Neural progenitor cell (in vitro differentiated cells): ENCODE data around the gene FAAP100. TPM values are rescaled to one million over a fixed set of nuclear protein-coding genes. Genes with fewer than 3 reads are reported as not detected.

ENCODE experiments used
- DNase-seq: peaks from one replicate; pipeline ENCODE4 v3.0.0-alpha.2; 2016; ENCODE audit warnings: low spot score
- H2AFZ ChIP-seq: fragments of 200-600 bp; sonication (generic); replicated peaks from 2 replicates; pipeline ENCODE4 v1.6.1; 2016; ENCODE audit warnings: antibody characterized with exemption
- H3F3A ChIP-seq: fragments of 200-600 bp; sonication (generic); 2 replicates; pipeline ENCODE4 v1.6.1; 2016; ENCODE audit warnings: antibody characterized with exemption, low read depth
- H3K27ac ChIP-seq: fragments of 200-600 bp; sonication (generic); 2 replicates; pipeline ENCODE4 v1.5.1; 2016; ENCODE audit warnings: mild to moderate bottlenecking
- H3K27me3 ChIP-seq: fragments of 200-600 bp; sonication (generic); 2 replicates; pipeline ENCODE4 v1.6.1; 2016; ENCODE audit warnings: mild to moderate bottlenecking, moderate library complexity
- H3K36me3 ChIP-seq: fragments of 200-600 bp; sonication (generic); 2 replicates; pipeline ENCODE4 v1.5.1; 2016
- H3K4me1 ChIP-seq: fragments of 200-600 bp; sonication (generic); 2 replicates; pipeline ENCODE4 v1.6.1; 2016; ENCODE audit warnings: mixed run types
- H3K4me2 ChIP-seq: fragments of 200-600 bp; sonication (generic); 2 replicates; pipeline ENCODE4 v1.6.1; 2016
- H3K4me3 ChIP-seq: fragments of 200-600 bp; sonication (generic); 2 replicates; pipeline ENCODE4 v1.5.1; 2016
- H3K79me2 ChIP-seq: fragments of 200-600 bp; sonication (generic); 2 replicates; pipeline ENCODE4 v1.6.1; 2016; ENCODE audit warnings: low read depth
- H3K9ac ChIP-seq: fragments of 200-600 bp; sonication (generic); 2 replicates; pipeline ENCODE4 v1.6.1; 2016
- H3K9me3 ChIP-seq: fragments of 200-600 bp; sonication (generic); 2 replicates; pipeline ENCODE4 v1.5.1; 2016; ENCODE audit warnings: low read depth
- H4K20me1 ChIP-seq: fragments of 200-600 bp; sonication (generic); 2 replicates; pipeline ENCODE4 v1.6.1; 2016; ENCODE audit warnings: low read depth
- H3K27ac Mint-ChIP-seq: 3 replicates; pipeline ENCODE4 v1.8.0; 2021; ENCODE audit warnings: mixed read lengths
- H3K27me3 Mint-ChIP-seq: 2 replicates; pipeline ENCODE4 v1.8.0; 2022; ENCODE audit warnings: low read depth, mild to moderate bottlenecking, inconsistent platforms, moderate library complexity, mixed read lengths; ENCODE audit not compliant: insufficient read depth
- H3K36me3 Mint-ChIP-seq: 3 replicates; pipeline ENCODE4 v1.8.0; 2021; ENCODE audit warnings: mixed read lengths
- H3K4me1 Mint-ChIP-seq: 3 replicates; pipeline ENCODE4 v1.8.0; 2021; ENCODE audit warnings: mixed read lengths
- H3K4me3 Mint-ChIP-seq: 3 replicates; pipeline ENCODE4 v1.8.0; 2021; ENCODE audit warnings: mild to moderate bottlenecking, moderate library complexity, mixed read lengths
- H3K9me3 Mint-ChIP-seq: 3 replicates; pipeline ENCODE4 v1.8.0; 2020; ENCODE audit warnings: mixed read lengths
- EZH2 ChIP-seq: fragments of 200-600 bp; sonication (generic); IDR thresholded peaks from 2 replicates; pipeline ENCODE4 v1.6.1; 2017; ENCODE audit warnings: antibody characterized with exemption, mild to moderate bottlenecking, moderate library complexity
- EZH2phosphoT487 ChIP-seq: fragments of 200-600 bp; sonication (generic); IDR thresholded peaks from 2 replicates; pipeline ENCODE4 v1.6.1; 2017; ENCODE audit warnings: antibody characterized with exemption
- total RNA-seq: library from RNA; depleted of rRNA; stranded (reverse); fragments of >200 nt; gene quantifications from 2 replicates; pipeline ENCODE4 v1.2.3, GENCODE V29; 2015; ENCODE audit warnings: low replicate concordance
- TF ChIP-seq, protein P1 (sequence below): fragments of 200-600 bp; sonication (generic); IDR thresholded peaks from 2 replicates; pipeline ENCODE4 v1.5.1; 2017; ENCODE audit warnings: antibody characterized with exemption, mild to moderate bottlenecking

FAAP100 gene
- total RNA-seq, 1 donor from 2014 or later, result 9.7 TPM

DNA sequence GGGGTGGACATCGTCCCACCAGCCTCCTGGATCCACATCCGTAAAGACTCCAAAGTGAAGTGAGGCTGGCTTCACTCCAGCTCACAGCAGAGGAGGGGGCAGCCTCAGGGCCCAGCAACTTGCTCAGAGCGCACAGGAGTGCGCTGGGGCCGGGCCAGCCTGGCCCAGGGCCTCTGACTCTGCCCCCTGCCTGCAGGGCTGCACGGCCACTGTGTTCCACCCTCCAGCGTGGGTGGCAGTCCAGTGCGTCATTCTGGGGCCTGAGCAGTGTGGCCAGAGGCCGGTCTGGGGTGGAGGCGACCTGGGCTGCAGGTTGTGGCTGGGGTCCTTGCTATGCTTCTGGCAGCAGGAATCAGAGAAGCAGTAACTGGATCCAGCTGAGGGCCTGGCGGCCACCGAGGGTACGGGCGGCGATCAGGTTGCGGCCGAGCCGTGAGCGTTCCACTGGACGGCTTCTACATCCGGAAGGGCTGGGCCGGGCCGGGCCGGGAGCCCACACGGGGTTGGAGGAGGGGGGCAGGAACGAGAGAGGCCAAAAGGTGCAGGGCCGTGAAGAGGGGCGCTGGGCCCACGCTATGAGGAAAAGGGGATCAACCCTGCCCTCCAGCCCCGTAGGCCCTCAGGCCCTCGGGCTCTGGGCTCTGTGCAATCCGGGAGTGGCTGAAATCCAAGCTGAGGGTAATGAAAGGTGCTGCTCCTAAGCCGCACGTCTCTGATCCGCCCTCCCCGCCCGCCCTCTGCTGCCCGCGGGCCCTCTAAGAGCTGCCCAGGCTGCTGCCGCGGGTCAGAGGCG lies 24.4 kb downstream of the FAAP100 start, which contains the start of gene FSCN2:
FSCN2 (plus strand) TSS at position 787 of the 793 bp plus-strand sequence. CDS start 155 bp downstream, outside the sequence.
- H3K4me1 Mint-ChIP-seq, result peaks cover 6% of the 10 kb centered on the region
- peaks cover 4% of the 10 kb centered on the region for H3K27me3 Mint-ChIP-seq
- DNase-seq, result no peak
- H3K36me3 Mint-ChIP-seq, result no peaks in the 10 kb centered on the region
- H3K79me2 ChIP-seq, result no peaks in the 10 kb centered on the region
- TF ChIP-seq, protein P1, sequence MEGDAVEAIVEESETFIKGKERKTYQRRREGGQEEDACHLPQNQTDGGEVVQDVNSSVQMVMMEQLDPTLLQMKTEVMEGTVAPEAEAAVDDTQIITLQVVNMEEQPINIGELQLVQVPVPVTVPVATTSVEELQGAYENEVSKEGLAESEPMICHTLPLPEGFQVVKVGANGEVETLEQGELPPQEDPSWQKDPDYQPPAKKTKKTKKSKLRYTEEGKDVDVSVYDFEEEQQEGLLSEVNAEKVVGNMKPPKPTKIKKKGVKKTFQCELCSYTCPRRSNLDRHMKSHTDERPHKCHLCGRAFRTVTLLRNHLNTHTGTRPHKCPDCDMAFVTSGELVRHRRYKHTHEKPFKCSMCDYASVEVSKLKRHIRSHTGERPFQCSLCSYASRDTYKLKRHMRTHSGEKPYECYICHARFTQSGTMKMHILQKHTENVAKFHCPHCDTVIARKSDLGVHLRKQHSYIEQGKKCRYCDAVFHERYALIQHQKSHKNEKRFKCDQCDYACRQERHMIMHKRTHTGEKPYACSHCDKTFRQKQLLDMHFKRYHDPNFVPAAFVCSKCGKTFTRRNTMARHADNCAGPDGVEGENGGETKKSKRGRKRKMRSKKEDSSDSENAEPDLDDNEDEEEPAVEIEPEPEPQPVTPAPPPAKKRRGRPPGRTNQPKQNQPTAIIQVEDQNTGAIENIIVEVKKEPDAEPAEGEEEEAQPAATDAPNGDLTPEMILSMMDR, result no peak
- TF ChIP-seq EZH2phosphoT487, result no peak
- no peak for TF ChIP-seq EZH2
- H4K20me1 ChIP-seq, result no peaks in the 10 kb centered on the region
- H3K27me3 ChIP-seq, result peaks cover 8% of the 10 kb centered on the region
- no peak within 1 kb of the TSS for H3K9ac ChIP-seq
- no peak within 1 kb of the TSS for H3K4me3 Mint-ChIP-seq
- peaks cover 10% of the 10 kb centered on the region for H3K4me1 ChIP-seq
- H3K36me3 ChIP-seq, result no peaks in the 10 kb centered on the region
- no peak within 1 kb of the TSS for H3K4me3 ChIP-seq
- H3K9me3 ChIP-seq, result no peaks in the 10 kb centered on the region
- no peak within 1 kb of the TSS for H3K4me2 ChIP-seq
- no peak within 1 kb of the TSS for H2AFZ ChIP-seq
- H3K9me3 Mint-ChIP-seq, result no peaks in the 10 kb centered on the region
- peak within 1 kb of the TSS; percentile 50 for H3K27ac Mint-ChIP-seq
- H3F3A ChIP-seq, result peaks cover under 1% of the 10 kb centered on the region
- no peak within 1 kb of the TSS for H3K27ac ChIP-seq

- peaks cover 4% of the 10 kb centered on the region for H3F3A ChIP-seq
- TF ChIP-seq EZH2 (no peak), EZH2phosphoT487 (no peak)
- TF ChIP-seq, protein P1, result no peak
- no peak overlapping the region for H2AFZ ChIP-seq
- peaks cover 11% of the 10 kb centered on the region for H3K4me1 ChIP-seq
- Mint-ChIP-seq H3K27me3 (peaks cover 8% of the 10 kb centered on the region), H3K4me1 (peaks cover 13% of the 10 kb centered on the region), H3K36me3 (no peaks in the 10 kb centered on the region), H3K9me3 (no peaks in the 10 kb centered on the region), H3K27ac (no peak overlapping the region), H3K4me3 (no peak overlapping the region)
- no peak overlapping the region for H3K4me2 ChIP-seq
- no peaks in the 10 kb centered on the region for H3K79me2 ChIP-seq
- no peaks in the 10 kb centered on the region for H4K20me1 ChIP-seq
- H3K36me3 ChIP-seq, result no peaks in the 10 kb centered on the region
- peaks cover 15% of the 10 kb centered on the region for H3K27me3 ChIP-seq
- no peak for DNase-seq
- H3K9me3 ChIP-seq, result no peaks in the 10 kb centered on the region
- no peak overlapping the region for H3K4me3 ChIP-seq
- H3K27ac ChIP-seq, result no peak overlapping the region
- no peak overlapping the region for H3K9ac ChIP-seq
Measured at GRCh38 chr17:81526662-81527571, 25.2 kb downstream of the FAAP100 start.

DNA sequence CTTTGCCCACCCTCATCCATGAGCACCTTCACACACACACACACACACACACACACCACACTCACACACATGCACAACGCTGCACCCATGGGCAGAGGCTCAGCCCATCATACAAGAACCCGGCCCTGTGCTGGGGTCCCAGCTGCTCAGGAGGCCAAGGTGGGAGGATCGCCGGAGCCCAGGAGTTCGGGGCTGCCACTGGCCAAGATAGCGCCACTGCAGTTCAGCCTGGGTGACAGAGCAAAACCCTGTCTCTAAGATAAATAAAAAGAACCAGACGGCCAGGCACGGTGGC lies 27.3 kb downstream of the FAAP100 start:
- Mint-ChIP-seq H3K36me3 (no peaks in the 10 kb centered on the region), H3K9me3 (no peaks in the 10 kb centered on the region), H3K27ac (peak overlapping the region; percentile 66), H3K27me3 (peaks cover 15% of the 10 kb centered on the region), H3K4me1 (peaks cover 19% of the 10 kb centered on the region), H3K4me3 (no peak overlapping the region)
- no peak overlapping the region for H3K4me2 ChIP-seq
- TF ChIP-seq EZH2, result no peak
- TF ChIP-seq, protein P1, result no peak
- no peak for TF ChIP-seq EZH2phosphoT487
- H3K4me1 ChIP-seq, result peaks cover 12% of the 10 kb centered on the region
- H4K20me1 ChIP-seq, result peaks cover 10% of the 10 kb centered on the region
- H3K9ac ChIP-seq, result no peak overlapping the region
- no peak overlapping the region for H2AFZ ChIP-seq
- H3K9me3 ChIP-seq, result no peaks in the 10 kb centered on the region
- no peak for DNase-seq
- H3K4me3 ChIP-seq, result no peak overlapping the region
- H3F3A ChIP-seq, result peaks cover 4% of the 10 kb centered on the region
- H3K27me3 ChIP-seq, result peaks cover 36% of the 10 kb centered on the region
- no peaks in the 10 kb centered on the region for H3K79me2 ChIP-seq
- no peak overlapping the region for H3K27ac ChIP-seq
- H3K36me3 ChIP-seq, result no peaks in the 10 kb centered on the region
